WI38 (cell line): ENCODE measurements around the gene ZNF496.

Experiments
- H3K4me3 ChIP-seq: 2 replicates; pipeline ENCODE4 v1.5.1; 2011; ENCODE audit warnings: low read depth, mild to moderate bottlenecking, control low read depth, low read length
- TF ChIP-seq, protein P1 (sequence below): IDR thresholded peaks from 2 replicates; pipeline ENCODE4 v1.5.1; 2012; ENCODE audit warnings: low read depth, mild to moderate bottlenecking, control low read depth, low read length

ZNF496 gene

DNA sequence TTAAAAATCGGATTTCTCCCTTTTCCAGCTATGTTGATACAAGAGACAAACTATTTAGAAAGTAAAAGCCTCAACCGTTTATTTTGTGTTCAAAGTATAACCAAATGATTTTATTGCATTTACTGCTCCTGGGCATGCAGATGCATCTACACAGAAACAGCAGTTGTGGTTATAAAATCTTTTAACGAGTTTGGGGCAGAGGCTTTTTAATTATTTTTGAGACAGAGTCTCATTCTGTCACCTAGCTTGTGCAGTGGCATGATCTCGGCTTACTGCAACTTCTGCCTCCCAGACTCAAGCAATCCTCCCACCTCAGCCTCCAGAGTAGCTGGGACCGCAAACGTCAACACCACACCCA, 33.6 kb downstream of the ZNF496 start:
- TF ChIP-seq, protein P1, sequence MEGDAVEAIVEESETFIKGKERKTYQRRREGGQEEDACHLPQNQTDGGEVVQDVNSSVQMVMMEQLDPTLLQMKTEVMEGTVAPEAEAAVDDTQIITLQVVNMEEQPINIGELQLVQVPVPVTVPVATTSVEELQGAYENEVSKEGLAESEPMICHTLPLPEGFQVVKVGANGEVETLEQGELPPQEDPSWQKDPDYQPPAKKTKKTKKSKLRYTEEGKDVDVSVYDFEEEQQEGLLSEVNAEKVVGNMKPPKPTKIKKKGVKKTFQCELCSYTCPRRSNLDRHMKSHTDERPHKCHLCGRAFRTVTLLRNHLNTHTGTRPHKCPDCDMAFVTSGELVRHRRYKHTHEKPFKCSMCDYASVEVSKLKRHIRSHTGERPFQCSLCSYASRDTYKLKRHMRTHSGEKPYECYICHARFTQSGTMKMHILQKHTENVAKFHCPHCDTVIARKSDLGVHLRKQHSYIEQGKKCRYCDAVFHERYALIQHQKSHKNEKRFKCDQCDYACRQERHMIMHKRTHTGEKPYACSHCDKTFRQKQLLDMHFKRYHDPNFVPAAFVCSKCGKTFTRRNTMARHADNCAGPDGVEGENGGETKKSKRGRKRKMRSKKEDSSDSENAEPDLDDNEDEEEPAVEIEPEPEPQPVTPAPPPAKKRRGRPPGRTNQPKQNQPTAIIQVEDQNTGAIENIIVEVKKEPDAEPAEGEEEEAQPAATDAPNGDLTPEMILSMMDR = no peak
- no peak overlapping the region for H3K4me3 ChIP-seq

DNA sequence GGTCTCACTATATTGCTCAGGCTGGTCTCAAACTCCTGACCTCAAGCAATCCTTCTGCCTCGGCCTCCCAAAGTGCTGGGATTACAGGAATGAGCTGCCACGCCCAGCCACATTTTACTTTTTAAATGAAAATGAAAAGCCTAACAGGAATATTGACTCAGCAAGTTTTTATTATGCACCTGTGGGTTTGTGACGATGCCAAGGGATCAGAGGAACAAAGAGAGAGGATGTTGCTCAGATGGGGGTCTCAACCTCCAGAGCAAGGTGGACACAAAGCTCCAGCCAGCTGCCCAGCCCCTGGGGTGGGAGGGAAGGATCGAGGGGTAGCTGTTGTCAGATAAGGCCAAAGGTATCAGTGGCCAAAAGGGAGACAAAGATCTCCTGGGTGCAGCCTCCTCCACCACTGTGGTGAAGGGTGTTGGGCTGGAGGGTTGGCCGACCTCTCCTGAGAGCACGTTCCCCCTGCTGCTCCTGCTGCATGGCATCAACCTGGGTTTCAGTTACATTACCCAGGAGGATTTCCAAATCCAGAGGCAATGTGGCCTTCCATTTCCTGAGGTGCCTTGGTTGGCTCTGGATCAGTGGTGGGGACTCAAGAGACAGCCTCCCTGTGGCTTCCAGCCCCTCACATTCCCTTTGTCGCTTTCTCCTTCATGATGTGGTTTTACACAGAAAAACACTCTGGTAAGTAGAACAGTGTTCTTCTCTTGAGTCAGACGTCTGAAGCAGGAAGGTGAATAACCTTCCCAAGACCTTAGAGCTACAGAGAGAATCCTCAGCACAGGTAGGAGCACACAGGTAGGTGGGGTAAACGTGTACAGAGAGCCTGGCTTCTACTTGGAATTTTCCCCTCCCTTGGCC, 34.2 kb downstream of the ZNF496 start:
- no peak overlapping the region for H3K4me3 ChIP-seq
- TF ChIP-seq, protein P1 = no peak

DNA sequence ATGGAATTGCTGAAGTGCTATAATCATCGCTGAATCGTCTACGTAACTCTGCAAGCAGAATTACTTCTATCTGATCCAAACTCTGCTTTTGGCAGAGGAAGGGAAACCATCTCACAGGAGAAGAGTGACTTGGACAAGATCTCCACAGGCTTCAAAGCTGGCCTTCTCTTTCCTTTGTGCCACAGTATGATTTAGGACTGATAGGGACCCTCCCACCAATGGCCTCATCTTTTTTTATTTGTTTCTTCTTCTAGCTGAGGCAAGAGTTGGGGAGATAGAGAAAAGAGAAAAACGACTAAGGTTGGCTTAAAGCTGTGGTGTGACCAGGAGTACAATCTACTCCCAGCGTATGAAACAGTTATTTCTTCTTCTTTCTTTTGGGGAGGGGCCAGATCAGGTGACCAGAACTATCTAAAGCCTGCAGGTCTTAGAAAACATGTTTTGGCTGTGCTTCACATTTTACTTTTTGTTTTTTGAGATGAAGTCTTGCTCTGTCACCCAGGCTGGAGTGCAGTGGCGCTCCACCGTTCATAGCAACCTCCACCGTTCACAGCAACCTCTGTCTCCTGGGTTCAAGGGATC, 35.0 kb downstream of the ZNF496 start:
- TF ChIP-seq, protein P1 = no peak
- H3K4me3 ChIP-seq = no peak overlapping the region

DNA sequence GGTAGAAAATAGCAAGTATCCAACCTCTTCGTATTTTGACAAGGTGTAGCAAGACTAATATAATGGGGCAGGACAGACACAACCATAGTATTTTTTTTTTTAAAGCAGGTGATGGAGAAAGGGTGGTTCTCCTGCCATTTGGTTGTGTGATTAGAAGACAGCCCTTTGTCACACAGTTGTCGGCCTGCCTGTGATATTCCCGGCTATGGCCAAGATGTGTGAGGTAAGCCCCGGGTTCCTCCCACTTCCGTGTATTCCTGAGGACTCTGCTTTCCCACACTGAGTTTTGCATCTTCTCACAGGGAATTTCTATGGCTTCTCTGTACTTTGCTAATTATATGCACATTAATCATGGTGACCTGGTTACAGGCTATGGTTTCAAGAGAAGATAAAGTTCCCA, 35.9 kb downstream of the ZNF496 start:
- TF ChIP-seq, protein P1 = no peak
- no peak overlapping the region for H3K4me3 ChIP-seq

DNA sequence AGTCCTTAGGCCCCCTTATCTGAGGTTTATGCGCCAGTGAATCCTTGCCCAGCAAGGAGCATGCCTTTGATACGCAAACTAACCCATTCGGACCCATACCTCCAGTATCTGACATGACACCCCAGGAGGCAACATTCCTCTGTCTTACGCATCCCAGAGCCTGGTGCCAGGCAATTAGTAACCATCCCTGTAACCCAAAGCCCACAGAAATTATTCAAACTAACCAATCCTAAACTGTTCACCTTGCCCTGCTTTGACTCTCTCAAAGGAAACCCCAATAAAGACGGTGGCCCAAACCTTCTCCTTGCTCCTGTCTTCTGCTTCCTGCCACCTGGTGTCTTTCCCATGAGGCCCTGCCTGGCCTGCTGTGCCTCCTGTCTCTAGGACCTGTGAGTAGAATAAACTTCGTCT, 36.4 kb downstream of the ZNF496 start:
- TF ChIP-seq, protein P1 = no peak

DNA sequence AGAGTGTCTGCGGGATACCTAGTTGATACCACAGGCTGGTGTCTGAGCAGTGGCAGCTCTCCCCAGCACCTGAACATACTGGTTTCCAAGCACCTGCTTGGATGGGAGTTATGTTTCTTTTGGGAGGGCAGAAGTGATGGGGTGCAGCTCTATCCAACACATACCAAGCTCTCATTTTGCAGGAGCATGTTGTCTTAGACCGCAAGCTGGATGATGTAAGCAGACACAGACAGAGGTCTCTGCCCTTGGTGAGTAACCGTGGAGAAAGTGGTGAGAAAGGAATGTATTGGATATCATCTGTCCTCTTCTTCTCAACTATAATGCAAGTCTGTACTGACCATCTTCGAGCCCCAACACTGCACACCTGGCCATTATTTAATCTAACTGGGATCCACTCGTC, 37.4 kb downstream of the ZNF496 start:
- TF ChIP-seq, protein P1 = no peak
- no peak overlapping the region for H3K4me3 ChIP-seq

More for the DNA sequence above, 36.4 kb downstream of the ZNF496 start:
- H3K4me3 ChIP-seq = no peak overlapping the region

DNA sequence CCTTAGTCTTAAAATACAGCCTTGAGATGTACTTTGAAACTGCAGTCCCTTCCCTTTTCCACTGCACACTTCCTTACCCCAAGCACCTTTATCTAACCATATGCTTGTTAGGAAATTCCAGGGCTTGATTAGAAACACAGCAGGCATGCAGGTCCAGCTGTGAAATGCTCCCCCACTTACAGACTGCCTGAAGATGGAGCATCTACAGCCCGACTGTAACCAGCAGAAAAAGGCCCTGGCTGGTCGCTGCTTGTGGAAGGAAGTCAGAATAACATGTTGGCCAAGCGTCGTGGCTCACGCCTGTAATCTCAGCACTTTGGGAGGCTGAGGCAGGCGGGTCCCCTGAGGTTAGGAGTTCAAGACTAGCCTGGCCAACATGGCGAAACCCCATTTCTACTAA, 38.6 kb downstream of the ZNF496 start:
- no peak overlapping the region for H3K4me3 ChIP-seq
- TF ChIP-seq, protein P1 = no peak
